Measurements from ENCODE around the gene ABTB2. TPM values are rescaled to one million over a fixed set of nuclear protein-coding genes. Genes with fewer than 3 reads are reported as not detected.

The ABTB2 gene
- polyA plus RNA-seq, 3 donors, result 6.8 to 17.4 (median 8.0) TPM

DNA sequence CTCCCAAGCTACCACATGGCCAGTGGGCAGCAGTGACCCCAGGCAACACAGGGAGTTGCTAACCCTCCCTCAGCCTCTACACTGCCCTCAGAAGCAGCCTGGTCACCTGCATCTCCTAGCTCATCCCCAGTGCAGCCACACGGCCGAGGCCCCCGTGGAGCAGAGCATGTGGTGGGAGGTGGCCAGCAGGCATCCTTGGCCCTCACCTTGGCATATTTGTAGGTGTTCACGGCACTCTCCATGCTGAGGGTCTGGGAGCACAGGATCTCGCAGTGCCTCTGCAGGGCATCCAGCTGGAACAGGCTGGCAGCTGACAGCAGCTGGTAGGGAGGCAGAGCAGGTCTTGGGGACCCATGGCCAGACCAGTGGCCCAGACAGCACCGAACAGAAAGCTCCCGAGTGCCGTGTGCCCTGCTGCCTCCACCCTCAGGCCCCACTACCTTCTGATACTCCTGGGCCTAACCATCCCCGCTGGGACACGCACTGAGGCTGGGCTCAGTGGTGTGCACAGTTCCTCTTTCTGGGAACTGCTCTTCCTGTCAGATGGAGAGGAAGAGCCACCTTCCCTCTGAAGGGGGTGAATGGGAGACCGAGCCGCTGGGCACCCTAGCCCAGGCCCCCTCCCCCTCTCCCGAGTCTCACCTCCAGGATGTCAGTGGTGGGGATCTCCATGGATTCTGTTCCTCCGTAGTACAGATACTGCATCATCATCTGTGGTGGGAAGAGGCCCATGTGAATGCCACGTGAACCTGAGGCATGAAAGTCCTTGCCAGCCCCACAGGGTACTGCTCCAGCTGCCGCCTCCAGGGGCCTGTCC, 203.5 kb downstream of the ABTB2 start:
- DNase-seq (ENCODE audit: extremely low read depth in 1 of 11, low read depth in 9 of 11, low spot score in 4 of 11), result no peak

DNA sequence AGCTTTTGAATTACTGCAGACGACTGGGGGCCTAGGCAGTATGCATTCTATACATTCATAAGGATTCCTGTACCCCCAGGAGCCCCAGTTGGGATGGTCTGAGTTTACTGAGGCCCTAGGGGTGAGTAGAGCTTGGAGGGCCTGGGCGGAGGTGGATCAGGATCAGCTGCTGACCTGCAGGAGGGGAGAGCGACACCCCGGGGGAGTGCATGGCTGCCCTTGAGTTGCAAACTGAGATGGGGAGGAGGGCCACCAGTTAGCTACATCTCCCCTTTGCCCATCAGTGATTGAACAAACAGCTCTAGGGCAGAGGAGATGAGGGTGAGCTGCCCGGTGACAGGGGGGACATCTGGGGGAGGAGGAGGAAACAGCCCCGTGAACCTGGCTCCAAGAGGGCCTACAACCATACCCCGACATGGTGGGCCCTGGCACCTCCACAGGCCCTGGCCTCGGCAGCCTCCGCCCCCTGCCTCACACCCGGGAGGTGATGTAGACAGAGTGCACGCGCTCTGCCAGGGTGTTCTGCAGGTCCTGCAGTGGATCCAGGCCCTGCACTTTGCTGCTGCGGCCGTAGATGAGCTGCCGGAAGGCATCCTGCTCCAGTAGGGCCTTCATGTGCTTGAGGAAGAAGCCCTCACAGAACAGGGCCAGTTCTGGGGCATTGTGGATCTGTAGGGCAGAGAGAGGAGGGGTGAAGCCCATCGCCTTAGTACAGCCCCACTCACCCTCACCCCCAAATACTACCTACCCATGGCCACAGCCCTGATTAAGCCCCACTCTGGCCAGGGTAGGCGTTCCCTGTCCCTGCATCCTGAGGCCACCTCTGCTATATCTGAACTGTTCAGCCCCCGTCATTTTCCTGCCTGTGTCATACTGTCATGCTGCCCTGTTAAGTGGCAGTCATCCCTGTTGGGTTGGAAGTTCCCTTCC, 205.6 kb downstream of the ABTB2 start:
- no peak for DNase-seq (ENCODE audit: extremely low read depth in 1 of 11, low read depth in 9 of 11, low spot score in 4 of 11)

DNA sequence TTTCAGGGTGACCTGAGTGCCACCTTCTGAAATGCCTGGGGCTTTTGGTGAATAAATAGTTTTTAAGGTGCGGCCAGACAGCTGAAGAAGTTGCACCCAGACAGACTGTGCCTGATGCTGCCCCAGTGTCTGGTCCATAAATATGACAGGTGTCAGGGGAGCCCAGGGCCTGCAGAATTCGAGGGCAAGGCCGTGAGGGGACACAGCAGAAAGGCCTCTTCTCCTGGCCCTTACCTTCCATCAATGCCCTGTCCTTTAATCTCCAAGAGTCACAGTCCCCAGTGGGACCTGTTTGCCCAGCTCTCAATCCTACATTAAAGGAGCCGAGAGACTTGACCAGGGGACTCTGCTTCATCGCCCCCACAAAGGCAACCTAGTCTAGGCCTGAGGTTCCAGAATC, 206.6 kb downstream of the ABTB2 start:
- DNase-seq (ENCODE audit: extremely low read depth in 1 of 11, low read depth in 9 of 11, low spot score in 4 of 11), result no peak

DNA sequence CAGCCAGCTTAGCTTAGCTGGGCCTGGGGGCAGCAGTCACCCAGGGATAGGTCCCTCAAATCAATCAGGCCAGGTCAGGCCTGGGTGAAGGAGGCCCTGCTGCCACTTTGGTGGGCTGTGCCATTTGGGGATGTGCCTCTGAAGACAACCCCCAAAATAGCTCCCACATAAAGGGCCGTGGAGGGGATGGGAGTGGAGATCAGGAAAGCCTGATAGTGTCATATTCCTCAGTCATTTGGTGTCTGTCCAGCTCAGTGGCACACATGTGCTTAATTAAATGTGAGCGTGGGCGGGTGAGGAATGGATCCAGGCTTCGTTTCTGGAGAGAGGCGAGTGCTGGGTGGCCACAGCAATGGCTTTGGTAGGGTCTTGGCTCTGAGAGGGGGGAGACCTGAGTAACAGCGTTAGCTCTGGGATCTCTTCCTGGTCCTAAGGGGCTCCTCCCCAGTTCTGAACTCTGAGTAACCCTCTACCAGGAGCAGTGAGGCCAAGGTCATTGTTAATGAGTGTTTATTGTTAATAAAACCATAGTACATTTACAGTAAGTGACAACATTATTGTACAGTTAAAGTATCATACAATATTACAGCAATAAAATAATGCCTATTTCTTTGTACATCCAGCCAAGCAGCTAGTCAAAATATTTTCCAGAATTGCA, 207.2 kb downstream of the ABTB2 start:
- DNase-seq (ENCODE audit: extremely low read depth in 1 of 11, low read depth in 9 of 11, low spot score in 4 of 11), result peak in 1 of 11 donors; percentile 27

DNA sequence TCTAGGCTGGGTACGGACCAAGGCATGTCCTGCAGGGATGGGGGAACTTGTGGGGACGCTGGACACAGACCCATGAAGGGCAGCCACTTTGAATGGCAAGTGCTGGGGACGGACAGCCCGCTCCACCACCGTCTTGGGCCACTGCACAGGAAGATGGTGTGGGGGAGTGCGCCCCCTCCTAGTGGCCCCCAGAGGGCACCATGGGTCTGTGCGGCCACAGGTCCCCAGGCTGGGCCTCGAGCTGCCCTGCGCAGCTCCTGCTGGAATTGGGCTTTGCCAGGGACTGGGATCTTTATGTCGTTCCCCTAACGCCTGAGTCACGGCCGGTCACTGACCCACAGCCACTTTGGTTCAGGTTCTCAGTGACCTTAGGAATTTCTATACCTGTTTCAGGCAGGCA, 208.0 kb downstream of the ABTB2 start:
- no peak for DNase-seq (ENCODE audit: extremely low read depth in 1 of 11, low read depth in 9 of 11, low spot score in 4 of 11)

DNA sequence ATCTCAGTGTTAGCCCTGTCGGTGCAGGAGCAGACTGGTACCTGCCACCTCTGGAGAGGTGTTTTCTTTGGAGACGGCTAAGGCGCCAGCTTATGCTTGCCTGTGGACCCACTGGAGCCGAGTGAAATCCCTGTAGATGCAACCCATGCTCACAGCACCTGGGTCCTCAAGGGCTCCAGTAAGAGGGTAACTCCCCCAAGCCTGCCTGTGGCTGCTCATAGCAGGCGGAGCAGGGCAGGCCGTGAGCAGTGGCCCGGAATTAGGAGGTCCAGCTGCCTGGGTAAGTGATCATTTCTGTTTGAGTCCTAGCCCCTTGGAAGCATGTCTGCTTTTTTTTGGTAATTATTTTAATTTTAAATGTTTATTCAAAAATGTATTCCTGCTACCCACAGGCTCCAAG, 208.5 kb downstream of the ABTB2 start:
- DNase-seq (ENCODE audit: extremely low read depth in 1 of 11, low read depth in 9 of 11, low spot score in 4 of 11), result no peak

DNA sequence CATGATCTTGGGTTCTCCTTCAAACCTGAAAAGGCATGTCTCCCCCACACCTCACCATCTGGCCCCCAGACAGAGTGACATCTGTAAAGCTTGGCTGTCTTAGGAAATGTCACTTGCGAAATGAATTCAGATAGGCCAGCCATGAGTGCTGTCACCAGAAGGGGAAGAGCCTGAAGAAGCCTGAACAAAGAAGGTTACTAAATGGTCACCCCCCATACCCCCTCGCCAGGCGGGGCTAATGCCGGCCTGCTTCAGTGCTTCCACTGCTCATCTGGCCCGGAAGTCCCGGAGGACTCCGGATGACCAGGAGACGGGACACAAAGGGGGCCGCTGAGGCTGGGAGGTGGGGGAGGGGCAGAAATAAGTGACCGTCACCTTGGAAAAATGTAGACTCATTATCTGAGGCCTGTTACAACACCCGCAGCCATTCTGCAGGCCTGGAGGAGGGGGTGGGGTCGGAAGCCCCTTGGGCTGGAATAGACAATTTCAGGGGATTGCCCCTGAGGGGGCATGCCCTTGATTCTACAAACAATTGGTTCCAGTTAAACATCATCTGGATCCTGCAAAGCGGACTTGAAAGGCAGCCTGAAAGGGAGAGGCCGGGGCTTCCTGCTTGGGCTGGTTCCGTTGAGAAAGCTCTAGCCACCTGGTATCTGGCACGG, 209.2 kb downstream of the ABTB2 start:
- no peak for DNase-seq (ENCODE audit: extremely low read depth in 1 of 11, low read depth in 9 of 11, low spot score in 4 of 11)

DNA sequence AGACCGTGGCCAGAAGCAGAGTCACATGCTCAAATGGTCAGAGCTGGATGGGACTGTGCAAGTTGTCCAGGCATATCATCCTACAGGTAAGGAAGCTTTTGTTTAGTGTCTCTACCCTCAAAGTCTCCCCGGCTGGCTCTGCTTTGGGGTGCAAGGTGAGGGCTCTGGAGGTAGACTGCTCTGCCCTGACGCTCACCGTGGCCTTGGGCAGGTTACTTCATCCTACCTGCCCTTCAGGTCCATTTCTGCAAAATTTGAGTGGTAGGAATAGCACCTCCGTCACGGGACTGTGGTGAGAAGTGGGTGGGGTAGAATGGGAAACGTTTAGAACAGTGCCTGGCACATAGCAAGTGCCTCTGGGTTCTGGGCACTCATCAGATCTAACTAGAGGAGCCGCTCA, 210.2 kb downstream of the ABTB2 start:
- no peak for DNase-seq (ENCODE audit: extremely low read depth in 1 of 11, low read depth in 9 of 11, low spot score in 4 of 11)

DNA sequence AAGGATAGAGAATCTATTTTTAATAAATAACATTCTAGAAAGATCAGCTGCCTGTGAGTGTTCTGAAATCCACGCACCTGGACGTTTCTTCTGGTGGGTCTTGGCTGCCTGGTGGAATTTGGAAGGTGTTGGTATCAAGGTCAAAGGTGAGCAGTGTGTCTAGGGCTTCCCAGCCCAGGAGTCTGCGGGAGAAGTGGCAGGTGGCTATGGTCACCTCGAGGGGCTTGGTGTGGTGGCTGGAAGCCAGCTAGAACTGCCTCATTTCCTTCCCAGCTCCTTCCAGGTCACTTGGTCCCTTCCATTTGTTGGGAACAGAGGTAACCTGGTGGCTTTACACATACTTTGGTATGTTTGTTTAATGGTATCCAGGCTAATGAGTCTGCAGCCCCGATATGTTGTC, 210.9 kb downstream of the ABTB2 start:
- DNase-seq (ENCODE audit: extremely low read depth in 1 of 11, low read depth in 9 of 11, low spot score in 4 of 11), result no peak

DNA sequence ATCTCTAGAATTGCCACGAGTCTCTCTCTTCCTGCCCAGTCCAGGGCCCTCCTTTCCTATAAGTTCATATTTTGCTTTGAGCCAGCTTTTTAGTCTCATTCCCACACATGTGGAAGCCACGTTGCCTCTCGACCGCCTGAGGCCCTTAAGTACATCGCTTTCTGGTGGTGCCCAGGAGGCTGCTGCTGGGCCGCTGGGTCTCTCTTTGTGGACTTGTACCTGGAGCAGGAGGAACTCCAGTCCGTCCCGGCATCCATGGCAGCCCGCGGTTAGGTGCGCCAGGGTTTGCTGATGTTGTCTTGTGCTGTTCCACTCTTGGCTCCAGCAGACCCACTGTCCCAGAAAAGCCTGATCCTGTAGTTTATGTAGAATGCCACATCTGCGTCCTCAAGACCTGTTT, 211.4 kb downstream of the ABTB2 start:
- DNase-seq (ENCODE audit: extremely low read depth in 1 of 11, low read depth in 9 of 11, low spot score in 4 of 11), result no peak

DNA sequence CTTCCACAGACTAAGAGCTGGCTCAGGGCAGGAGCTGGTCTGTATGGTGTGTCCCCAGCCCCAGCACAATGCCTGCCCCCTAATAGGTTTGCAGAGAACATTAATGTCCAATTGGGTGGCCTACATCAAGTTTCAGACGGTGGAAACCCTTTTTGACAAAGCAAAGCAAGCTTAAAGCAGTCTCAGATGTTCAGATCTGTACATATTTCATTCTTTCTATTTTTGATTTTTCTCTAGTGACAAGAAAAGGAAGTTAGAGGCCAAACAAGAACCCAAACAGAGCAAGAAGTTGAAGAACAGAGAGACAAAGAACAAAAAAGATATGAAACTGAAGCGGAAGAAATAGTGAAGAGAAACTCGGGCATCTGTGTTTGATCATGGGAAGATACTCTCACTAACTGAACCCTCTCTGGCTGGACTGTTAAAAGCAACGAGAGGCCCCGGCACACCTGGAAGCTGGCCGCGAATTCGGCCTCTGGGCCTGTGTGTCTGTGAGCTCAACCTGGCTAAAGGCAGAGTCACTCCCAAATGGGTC, 211.9 kb downstream of the ABTB2 start:
- DNase-seq (ENCODE audit: extremely low read depth in 1 of 11, low read depth in 9 of 11, low spot score in 4 of 11), result no peak

DNA sequence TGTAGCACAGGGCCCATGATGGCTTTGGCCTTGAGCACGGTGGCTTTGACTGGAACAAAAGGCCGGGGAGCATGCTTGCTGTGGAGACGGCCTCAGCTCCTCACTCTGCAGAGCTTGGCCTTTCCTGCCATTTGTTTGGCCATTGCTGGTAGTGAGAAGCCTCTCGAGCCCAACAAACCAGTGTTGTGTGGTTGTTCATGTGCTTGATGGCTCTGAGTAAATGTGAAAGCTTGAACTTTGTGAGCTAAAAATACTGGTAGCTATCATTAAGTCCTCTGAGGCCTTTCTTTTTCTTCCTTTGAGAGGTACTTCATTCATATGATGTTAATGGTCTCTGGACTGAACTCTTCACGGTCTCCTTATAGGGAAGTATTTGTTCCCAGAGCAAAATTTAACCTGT, 212.7 kb downstream of the ABTB2 start:
- DNase-seq (ENCODE audit: extremely low read depth in 1 of 11, low read depth in 9 of 11, low spot score in 4 of 11), result no peak

DNA sequence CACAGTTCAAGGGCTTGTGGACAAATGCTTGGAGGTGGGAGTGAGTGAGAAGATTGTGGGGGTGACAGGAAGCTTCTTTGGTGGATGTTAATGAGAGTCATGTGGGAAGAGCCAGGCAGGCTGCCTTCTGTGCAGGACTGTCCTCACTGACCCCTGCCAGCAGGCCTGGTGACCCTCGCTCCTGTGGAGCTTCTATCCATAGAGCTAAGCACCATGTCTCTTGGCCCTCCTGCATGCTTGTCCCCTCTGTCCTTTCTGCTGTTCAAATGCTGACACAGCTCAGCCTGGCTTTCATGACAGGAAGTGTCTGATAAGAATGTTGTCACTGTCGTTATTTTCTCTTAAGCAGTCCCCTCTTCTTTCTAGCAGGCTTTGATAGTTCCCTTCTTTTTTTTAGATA, 214.8 kb downstream of the ABTB2 start:
- DNase-seq (ENCODE audit: extremely low read depth in 1 of 11, low read depth in 9 of 11, low spot score in 4 of 11), result no peak

DNA sequence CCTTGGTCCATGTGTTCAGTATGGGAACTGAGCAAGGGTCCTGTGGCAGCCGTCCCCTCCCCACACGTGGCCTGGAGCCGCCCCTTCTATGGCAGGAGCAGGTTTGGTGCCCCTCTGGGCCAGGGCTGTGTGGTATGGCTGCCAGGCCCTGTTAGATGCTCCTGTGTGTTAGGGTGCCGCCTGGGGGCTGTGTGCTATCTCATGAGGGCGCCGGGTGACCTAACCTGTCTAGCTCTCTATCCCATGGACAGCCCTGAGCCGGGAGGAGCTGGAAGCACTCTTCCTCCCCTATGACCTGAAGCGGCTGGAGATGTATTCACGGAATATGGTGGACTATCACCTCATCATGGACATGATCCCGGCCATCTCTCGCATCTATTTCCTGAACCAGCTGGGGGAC, 217.7 kb downstream of the ABTB2 start:
- DNase-seq (ENCODE audit: extremely low read depth in 1 of 11, low read depth in 9 of 11, low spot score in 4 of 11), result no peak

DNA sequence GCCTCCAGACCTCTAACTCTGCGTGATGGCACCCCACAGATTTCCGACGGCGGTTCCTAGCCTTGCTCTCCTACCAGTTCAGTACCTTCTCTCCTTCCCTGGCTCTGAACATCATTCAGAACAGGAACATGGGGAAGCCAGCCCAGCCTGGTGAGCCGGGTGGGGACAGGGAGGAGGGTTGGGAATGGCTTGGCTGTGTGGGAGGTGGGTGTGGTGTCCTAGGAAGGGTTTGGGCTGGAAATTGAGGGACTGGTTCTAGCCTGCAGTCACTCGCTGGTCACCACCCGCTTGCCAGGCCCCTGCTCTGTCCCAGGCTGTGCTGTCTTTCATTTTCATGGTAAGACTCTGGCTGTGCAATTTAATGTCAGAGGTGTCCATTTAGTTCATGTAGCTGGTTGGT, 218.5 kb downstream of the ABTB2 start:
- DNase-seq (ENCODE audit: extremely low read depth in 1 of 11, low read depth in 9 of 11, low spot score in 4 of 11), result no peak

DNA sequence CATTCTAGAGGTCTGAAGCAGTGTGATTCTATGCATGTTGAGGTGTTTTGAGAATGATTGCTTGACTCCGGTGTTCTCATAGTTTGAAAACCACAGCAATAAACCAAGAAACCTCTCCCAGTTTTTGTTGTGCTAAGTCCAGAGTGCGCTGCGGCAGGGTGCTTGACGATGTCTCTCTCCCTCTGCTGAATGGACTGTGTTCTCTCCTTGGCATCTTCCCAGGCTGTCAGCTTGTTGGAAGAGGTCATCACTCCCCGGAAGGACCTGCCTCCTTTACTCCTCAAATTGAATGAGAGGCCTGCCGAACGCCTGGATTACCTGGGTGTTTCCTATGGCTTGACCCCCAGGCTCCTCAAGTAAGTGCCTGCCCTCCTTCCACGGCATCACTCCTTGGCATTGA, 221.4 kb downstream of the ABTB2 start:
- DNase-seq (ENCODE audit: extremely low read depth in 1 of 11, low read depth in 9 of 11, low spot score in 4 of 11), result no peak

DNA sequence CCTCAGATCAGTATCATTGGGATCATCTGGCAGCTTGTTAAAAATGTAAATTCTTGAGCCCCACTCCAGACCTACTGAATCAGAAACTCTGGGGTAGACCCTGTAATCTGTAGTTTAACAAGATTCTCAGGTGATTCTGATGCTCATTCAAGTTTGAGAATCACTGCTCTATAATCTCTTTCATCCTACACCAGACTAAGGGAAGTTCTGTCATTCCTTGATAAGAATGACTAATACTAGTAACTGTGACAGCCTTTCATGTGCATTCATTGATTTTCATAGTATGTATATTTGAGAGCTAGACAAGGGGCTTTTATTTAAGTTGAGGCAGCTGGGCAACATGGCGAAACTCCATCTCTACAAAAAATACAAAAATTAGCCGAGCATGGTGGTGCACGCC, 222.4 kb downstream of the ABTB2 start:
- DNase-seq (ENCODE audit: extremely low read depth in 1 of 11, low read depth in 9 of 11, low spot score in 4 of 11), result no peak

DNA sequence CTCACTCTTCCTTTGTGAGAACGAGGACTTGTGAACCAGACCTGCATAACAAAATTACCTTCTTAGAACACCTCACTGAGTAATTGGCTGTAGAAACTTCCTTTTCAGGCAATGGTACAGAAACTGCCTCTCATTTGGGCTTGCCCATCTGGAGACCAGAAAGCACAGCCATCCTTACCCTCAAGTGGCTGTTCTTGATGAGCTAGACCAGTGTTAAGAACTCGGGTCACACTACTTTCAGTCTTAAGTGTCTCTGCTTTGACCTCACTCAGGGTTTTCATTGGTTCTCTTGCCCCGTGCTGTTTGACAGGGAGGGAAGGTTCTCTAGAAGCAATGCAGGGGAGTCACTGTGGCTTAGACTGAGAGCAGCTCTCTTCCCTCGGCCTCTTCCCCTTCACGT, 223.0 kb downstream of the ABTB2 start:
- DNase-seq (ENCODE audit: extremely low read depth in 1 of 11, low read depth in 9 of 11, low spot score in 4 of 11), result no peak
